ENCODE results near the gene GSKIP. TPM values are rescaled to one million over a fixed set of nuclear protein-coding genes. Genes with fewer than 3 reads are reported as not detected.
"Not testable (repeated sequence)": the region's sequence is repeated elsewhere in the genome, so short reads cannot be mapped to it uniquely, and the experiment has no call there.

Gene GSKIP
- total and polyA plus RNA-seq, 2 experiments from 2014 or later, result 17.4 to 50.9 TPM

- not testable (repeated sequence) for H3K36me3 Mint-ChIP-seq (ENCODE audit: low read depth); H3K27me3 Mint-ChIP-seq (ENCODE audit: insufficient read depth, low read depth, poor library complexity); H3K9me2 ChIP-seq (ENCODE audit: insufficient read depth); H3K4me2 ChIP-seq; H3K27ac Mint-ChIP-seq; H3K27me3 ChIP-seq (ENCODE audit: insufficient read depth); H4K20me1 ChIP-seq (replicated peaks; ENCODE audit: insufficient read depth); H3K27ac ChIP-seq (ENCODE audit: low read depth); H3K4me3 Mint-ChIP-seq; H3K4me3 ChIP-seq; H3K36me3 ChIP-seq (ENCODE audit: insufficient read depth); H2AFZ ChIP-seq; H3K9me3 Mint-ChIP-seq; H3F3A ChIP-seq (replicated peaks; ENCODE audit: low read depth); ATAC-seq; DNase-seq (ENCODE audit: low spot score)
- Histone ChIP-seq H3K79me2 (replicated peaks; ENCODE audit: insufficient read depth) (peaks cover 56% of the 10 kb centered on the region), H3K4me1 (ENCODE audit: insufficient read depth) (peaks cover 16% of the 10 kb centered on the region; the same call in 1 of the 2 replicates)
- H3K4me1 Mint-ChIP-seq, result peaks cover 20% of the 10 kb centered on the region
These were observed 15.4 kb upstream of the GSKIP start for GRCh38 chr14:96347957-96348356.

- H3K27ac Mint-ChIP-seq, result peak overlapping the region; percentile 79
- H3K36me3 Mint-ChIP-seq (ENCODE audit: low read depth), result peaks cover 4% of the 10 kb centered on the region; the same call in 2 of the 3 replicates
- H3K27me3 Mint-ChIP-seq (ENCODE audit: insufficient read depth, low read depth, poor library complexity), result peaks cover 1% of the 10 kb centered on the region
- H3K9me3 Mint-ChIP-seq, result no peaks in the 10 kb centered on the region; the same call in 2 of the 3 replicates
- Histone ChIP-seq H3K79me2 (replicated peaks; ENCODE audit: insufficient read depth) (peaks cover 70% of the 10 kb centered on the region), H3K4me3 (no peak overlapping the region), H3K4me1 (ENCODE audit: insufficient read depth) (peaks cover 16% of the 10 kb centered on the region; the same call in 1 of the 2 replicates), H4K20me1 (replicated peaks; ENCODE audit: insufficient read depth) (no peaks in the 10 kb centered on the region), H2AFZ (no peak overlapping the region), H3F3A (replicated peaks; ENCODE audit: low read depth) (no peaks in the 10 kb centered on the region), H3K9me2 (ENCODE audit: insufficient read depth) (no peaks in the 10 kb centered on the region; the same call in 1 of the 2 replicates), H3K27me3 (ENCODE audit: insufficient read depth) (no peaks in the 10 kb centered on the region), H3K36me3 (ENCODE audit: insufficient read depth) (no peaks in the 10 kb centered on the region), H3K27ac (ENCODE audit: low read depth) (no peak overlapping the region), H3K4me2 (peak overlapping the region; percentile 22)
- peak; percentile 50 for DNase-seq (ENCODE audit: low spot score)
- ATAC-seq, result peak; percentile 95
- TF ChIP-seq JUNB (IDR thresholded peaks at IDR 0.05; ENCODE audit: unreplicated experiment) (no peak), CREB1 (CRISPR knock-in tag; IDR thresholded peaks at IDR 0.05; ENCODE audit: low read depth) (no peak), REST (IDR thresholded peaks at IDR 0.05; ENCODE audit: unreplicated experiment) (no peak), CTCF (conservative IDR thresholded peaks at IDR 0.05; ENCODE audit: low read depth in 2 of 2) (no peak), NANOG (IDR thresholded peaks at IDR 0.05; ENCODE audit: borderline replicate concordance) (no peak)
- TF ChIP-seq, protein P1, sequence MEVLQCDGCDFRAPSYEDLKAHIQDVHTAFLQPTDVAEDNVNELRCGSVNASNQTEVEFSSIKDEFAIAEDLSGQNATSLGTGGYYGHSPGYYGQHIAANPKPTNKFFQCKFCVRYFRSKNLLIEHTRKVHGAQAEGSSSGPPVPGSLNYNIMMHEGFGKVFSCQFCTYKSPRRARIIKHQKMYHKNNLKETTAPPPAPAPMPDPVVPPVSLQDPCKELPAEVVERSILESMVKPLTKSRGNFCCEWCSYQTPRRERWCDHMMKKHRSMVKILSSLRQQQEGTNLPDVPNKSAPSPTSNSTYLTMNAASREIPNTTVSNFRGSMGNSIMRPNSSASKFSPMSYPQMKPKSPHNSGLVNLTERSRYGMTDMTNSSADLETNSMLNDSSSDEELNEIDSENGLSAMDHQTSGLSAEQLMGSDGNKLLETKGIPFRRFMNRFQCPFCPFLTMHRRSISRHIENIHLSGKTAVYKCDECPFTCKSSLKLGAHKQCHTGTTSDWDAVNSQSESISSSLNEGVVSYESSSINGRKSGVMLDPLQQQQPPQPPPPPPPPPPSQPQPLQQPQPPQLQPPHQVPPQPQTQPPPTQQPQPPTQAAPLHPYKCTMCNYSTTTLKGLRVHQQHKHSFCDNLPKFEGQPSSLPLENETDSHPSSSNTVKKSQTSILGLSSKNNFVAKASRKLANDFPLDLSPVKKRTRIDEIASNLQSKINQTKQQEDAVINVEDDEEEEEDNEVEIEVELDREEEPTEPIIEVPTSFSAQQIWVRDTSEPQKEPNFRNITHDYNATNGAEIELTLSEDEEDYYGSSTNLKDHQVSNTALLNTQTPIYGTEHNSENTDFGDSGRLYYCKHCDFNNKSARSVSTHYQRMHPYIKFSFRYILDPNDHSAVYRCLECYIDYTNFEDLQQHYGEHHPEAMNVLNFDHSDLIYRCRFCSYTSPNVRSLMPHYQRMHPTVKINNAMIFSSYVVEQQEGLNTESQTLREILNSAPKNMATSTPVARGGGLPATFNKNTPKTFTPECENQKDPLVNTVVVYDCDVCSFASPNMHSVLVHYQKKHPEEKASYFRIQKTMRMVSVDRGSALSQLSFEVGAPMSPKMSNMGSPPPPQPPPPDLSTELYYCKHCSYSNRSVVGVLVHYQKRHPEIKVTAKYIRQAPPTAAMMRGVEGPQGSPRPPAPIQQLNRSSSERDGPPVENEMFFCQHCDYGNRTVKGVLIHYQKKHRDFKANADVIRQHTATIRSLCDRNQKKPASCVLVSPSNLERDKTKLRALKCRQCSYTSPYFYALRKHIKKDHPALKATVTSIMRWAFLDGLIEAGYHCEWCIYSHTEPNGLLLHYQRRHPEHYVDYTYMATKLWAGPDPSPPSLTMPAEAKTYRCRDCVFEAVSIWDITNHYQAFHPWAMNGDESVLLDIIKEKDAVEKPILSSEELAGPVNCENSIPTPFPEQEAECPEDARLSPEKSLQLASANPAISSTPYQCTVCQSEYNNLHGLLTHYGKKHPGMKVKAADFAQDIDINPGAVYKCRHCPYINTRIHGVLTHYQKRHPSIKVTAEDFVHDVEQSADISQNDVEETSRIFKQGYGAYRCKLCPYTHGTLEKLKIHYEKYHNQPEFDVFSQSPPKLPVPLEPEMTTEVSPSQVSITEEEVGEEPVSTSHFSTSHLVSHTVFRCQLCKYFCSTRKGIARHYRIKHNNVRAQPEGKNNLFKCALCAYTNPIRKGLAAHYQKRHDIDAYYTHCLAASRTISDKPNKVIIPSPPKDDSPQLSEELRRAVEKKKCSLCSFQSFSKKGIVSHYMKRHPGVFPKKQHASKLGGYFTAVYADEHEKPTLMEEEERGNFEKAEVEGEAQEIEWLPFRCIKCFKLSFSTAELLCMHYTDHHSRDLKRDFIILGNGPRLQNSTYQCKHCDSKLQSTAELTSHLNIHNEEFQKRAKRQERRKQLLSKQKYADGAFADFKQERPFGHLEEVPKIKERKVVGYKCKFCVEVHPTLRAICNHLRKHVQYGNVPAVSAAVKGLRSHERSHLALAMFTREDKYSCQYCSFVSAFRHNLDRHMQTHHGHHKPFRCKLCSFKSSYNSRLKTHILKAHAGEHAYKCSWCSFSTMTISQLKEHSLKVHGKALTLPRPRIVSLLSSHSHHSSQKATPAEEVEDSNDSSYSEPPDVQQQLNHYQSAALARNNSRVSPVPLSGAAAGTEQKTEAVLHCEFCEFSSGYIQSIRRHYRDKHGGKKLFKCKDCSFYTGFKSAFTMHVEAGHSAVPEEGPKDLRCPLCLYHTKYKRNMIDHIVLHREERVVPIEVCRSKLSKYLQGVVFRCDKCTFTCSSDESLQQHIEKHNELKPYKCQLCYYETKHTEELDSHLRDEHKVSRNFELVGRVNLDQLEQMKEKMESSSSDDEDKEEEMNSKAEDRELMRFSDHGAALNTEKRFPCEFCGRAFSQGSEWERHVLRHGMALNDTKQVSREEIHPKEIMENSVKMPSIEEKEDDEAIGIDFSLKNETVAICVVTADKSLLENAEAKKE (CRISPR knock-in tag; IDR thresholded peaks at IDR 0.05), result peak; percentile 95
- H3K4me3 Mint-ChIP-seq, result no peak overlapping the region; the same call in 2 of the 3 replicates
- peaks cover 20% of the 10 kb centered on the region for H3K4me1 Mint-ChIP-seq
These were observed 13.8 kb upstream of the GSKIP start for GRCh38 chr14:96349286-96350075.
